ENCODE data around the gene TMEM45A.
A peak's percentile ranks its signal among the peaks of the same experiment; 100 is the strongest.
"Not testable (repeated sequence)": the region's sequence is repeated elsewhere in the genome, so short reads cannot be mapped to it uniquely, and the experiment has no call there.

Gene TMEM45A, protein sequence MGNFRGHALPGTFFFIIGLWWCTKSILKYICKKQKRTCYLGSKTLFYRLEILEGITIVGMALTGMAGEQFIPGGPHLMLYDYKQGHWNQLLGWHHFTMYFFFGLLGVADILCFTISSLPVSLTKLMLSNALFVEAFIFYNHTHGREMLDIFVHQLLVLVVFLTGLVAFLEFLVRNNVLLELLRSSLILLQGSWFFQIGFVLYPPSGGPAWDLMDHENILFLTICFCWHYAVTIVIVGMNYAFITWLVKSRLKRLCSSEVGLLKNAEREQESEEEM

DNA sequence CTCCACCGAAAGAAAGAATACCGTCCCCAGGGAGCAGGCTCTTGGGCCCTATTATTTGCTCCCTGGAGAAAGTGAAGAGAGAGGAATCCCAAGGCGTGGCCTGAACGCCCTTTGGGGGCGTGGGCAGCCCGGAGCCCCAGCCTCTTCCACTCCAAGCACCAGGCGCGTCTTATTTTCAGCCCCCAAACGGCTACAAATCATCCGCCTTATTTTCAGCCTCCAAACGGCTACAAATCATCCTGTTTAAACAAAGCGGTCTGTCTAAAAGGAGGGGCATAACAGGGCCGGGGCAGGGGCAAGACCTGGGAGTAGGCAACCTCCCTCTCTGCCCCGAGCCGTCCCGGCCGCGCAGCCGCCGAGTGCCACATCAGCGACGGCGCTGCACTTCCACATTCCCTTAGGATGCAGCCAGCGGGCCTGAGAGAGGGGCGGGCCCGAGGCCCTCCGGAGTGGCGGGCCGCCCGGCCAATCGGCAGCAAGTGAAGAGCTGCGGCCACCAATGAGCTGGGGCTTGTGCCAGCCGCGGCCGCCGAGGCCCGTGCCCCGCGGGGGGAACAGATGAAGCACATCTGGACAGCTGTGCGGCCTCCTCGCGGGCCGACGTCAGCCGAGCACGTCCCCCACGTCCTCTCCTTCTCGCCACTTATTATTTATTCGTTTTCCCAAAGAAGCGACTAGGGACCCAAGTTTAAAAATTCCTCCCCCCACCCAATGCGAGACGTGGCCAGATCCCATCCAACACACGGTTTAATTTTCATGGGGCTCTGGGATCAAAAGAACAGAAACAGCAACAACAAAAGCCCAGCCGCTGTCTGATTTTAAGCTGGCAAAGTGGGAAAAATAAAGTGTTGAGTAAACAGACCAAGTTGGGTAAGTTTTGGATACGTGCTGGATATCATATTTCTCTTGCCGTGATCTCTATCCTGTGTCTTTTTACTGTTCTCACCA is at the start of gene TMEM45A:
TMEM45A (plus strand) TSS at position 561 of the 948 bp plus-strand sequence. CDS start 62,593 bp downstream, outside the sequence.
- DNase-seq: no peak

DNA sequence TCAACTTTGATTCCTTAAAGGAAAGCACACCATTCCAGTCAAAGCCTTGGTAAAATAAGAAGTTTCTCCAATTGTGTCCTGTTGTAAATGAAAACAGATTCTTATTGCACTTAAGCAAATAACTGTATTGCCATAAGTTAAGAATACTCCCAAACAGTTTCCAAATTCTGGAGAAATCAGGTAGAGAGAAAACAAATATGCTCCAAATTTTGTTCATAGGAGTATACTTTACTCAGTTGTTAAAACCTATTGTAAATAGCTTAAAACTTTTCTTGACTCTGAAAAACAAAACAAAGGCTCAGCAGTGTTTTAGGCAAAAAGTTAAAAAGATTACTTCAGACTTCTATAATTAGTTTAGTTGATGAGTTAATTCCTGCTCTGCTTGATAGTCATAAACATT is 48.7 kb upstream of the TMEM45A start:
- DNase-seq: no peak

DNA sequence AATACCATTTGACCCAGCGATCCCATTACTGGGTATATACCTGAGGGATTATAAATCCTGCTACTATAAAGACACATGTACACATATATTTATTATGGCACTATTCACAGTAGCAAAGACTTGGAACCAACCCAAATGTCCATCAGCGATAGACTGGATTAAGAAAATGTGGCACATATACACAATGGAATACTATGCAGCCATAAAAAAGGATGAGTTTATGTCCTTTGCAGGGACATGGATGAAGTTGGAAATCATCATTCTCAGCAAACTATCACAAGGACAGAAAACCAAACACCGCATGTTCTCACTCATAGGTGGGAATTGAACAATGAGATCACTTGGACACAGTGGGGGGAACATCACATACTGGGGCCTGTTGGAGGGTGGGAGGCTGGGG is 45.4 kb upstream of the TMEM45A start:
- DNase-seq: not testable (repeated sequence)

DNA sequence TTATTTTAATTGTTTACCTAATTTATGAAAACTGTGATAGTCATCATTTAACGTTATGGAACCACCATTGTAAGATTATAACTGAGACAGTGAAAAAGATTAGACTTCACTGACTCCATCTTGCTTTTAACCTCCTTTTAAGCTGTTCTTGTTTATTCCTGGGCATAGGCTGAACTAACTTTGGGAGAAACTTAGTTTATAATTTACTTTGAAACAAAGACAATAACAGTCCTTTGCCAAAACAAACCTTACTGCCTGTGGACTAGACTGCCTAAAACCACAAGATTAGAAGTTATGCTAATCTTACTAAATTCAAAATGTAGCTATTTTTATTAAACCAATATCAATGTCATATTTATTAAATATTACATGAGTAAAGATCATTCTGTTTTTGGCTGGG is 44.3 kb upstream of the TMEM45A start:
- DNase-seq: no peak

DNA sequence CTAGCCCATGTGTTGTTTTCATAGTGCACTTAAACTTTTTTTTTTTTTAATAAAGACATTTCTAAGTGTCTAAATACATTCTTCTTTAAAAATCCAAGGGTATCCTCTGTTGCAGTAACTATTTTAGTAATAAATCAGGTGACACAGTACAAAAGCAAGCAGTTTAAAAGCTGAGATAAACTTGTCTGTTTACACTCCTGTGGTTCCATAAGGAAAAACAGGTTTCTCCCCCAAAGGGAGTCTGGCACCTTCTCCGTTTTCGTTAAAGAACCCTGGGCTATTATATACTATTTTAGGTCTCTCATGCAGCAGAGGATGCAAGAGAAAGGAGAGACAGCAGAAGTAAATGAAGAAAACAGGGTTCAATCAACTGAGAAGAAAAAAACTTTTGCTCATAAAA is 43.2 kb upstream of the TMEM45A start:
- no peak for DNase-seq

DNA sequence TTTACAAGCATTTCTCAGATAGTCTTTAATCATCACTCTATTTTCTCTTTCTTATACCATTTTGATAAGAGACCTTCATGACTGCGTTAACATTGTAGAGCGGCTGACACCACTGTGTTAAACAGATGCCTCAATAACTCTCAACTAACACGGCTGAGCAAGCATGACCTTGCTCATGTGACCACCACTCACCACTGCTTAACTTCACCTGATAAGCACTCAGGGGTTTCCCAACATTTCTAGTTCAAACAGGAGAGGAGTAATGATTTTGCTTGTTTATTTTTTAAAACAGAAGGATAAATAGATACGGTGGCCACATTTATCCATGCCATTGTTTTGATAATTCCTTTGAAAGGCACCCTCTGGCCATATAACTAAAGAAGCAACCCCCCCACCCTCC is 37.7 kb upstream of the TMEM45A start:
- DNase-seq: no peak

DNA sequence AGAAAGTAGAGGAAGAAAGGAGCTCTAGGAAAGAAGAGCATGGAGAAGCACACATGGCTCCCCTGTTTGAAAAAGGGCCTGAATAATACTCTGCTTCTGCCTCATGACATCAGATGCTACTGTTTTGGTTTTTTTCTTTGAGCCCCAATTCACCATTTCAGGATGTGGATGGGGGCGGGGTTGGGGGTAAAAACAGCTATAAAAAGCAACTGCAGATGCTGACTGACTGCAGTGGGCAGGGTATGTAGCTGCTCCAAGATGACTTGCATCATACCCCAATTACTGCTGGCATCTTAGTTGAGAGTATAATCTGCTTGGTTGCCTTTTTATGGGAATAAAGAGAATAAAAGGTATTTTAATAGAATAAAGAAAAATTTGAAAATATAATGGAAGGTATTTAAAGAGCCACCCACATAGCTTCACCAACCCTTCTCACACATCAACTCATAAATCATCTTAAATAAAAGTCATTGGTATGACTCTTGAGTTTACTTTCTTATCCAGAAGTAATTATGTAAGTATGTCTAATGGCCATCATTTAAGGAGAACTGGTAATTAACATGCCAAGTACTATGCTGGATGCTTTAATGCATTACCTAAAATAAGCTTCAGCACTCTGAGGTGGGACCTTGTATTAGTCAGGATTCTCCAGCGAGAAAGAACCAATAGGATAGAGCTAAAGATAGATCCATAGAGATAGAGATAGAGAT is 36.4 kb upstream of the TMEM45A start:
- no peak for DNase-seq

DNA sequence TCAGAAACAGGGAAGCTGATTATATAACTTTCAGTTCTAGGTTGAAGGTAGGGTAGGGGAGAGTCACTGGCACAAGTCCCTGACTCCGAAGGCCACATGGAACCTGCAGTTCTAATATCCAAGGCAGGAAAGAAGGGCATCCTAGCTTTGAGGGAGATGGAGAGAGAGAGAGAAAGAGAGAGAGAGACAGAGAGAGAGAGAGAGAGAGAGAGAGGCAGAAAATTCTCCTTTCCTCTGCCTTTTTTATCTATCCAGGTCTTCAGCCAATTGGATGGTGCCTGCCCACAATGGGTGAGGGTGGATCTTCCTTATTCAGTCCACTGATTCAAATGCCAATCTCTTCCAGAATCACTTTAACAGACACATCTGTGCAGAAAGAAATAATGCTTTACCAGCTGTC is 35.7 kb upstream of the TMEM45A start:
- DNase-seq: no peak

DNA sequence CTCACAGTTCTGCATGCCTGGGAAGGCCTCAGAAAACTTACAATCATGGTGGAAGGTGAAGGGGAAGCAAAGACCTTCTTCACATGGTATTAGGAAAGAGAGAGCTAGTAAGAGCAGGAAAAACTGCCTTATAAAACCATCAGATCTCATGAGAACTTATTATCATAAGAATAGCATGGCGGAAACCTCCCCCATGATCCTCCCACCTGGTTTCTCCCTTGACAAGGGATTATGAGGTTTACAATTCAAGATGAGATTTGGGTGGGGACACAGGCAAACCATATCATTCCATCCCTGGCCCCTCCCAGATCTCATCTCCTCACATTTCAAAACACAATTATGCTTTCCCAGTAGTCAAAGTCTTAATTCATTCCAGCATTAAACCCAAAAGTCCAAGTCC is 34.6 kb upstream of the TMEM45A start:
- DNase-seq: no peak

DNA sequence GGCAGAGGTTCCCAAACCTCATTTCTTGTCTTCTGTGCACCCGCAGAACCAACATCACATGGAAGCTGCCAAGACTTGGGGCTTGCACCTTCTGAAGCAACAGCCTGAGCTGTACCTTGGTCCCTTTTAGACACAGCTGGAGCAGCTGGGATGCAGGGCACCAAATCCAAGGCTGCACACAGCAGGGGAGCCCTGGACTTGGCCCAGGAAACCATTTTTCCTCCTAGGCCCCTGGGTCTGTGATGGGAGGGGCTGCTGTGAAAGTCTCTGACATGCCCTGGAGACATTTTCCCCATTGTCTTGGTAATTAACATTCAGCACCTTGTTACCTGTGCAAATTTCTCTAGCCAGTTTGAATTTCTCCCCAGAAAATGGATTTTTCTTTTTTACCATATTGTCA is 33.6 kb upstream of the TMEM45A start:
- DNase-seq: no peak

DNA sequence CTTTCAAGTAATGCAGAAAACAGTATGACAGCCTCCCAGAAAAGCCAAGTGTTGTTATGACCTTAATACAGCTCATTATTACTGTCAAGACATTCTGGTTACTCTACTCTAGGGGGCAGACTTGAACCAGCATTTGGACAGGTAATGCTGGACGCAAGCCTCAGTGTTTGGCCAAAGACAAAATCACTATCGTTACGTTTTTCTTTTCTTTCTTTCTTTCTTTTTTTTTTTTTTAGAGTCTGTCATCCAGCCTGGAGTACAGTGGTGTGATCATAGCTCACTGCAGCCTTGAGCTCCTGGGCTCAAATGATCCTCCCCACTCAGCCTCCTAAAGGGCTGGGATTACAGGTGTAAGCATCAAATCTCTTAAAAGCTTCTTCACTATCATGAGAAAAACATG is 29.4 kb upstream of the TMEM45A start:
- peak; percentile 8 for DNase-seq

DNA sequence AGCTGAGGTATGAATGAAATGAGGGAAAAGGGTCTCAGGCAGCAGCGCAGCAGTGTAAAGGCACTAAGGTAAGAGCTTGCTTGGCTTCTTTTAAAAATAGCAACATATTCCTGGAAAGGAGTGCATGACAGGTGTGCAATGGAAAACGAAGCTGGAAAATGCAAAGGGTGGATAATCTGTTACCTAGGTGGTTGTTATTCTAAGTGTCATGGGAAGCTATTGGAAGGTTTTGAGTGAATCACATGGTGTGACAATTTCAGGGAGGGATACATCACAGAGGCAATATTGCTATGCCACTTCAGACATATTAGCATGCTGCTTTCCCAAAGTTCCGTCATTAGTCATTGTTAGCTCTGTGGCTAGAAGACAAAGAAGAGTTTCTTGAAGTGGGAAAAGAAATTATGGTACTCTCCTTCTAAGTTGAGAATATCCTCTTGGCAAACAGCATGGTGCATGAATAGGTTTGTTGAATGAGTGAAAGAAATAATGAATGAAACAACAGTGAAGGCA is 28.7 kb upstream of the TMEM45A start:
- no peak for DNase-seq

DNA sequence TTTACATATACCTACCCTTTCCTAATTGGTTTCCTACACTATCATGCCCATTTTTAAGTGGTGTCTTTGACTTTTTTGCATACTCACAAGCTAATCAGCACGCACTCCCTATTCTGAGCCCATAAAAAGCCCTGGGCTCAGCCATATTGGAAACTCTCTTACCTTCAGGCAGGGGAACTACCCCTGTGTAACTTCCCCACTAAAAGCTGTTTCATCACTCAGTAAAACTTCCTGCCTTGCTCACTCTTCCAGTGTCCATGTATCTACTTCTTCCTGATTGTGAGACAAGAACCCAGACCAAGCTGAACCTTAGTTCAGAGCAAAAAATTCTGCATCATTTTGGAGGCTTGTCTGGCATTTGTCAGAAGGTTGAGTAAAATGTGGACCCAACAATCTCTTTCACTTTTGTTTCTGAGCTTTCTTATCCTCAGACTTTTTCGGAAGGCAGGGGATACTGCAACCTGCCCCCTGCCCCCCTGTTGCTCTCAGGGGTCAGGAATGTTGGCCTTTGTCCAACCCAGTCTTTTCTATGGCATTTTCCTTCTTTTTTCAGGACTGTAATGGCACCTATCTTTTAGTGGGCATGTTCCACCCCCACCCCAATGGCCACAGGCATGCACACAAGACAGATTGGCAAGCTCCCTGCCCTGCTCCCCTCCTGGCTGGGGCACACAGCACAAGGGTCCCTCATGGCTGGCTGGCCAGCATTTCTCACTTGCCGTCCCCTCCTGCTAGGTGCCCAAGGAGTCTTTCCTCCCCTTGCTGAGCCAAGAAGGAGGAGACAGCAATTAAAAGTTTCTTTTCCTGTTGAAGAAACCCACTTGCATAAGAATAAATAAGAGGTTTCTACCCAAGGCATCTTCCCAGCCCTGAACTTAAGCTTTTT is 26.3 kb upstream of the TMEM45A start:
- DNase-seq: peak; percentile 57

DNA sequence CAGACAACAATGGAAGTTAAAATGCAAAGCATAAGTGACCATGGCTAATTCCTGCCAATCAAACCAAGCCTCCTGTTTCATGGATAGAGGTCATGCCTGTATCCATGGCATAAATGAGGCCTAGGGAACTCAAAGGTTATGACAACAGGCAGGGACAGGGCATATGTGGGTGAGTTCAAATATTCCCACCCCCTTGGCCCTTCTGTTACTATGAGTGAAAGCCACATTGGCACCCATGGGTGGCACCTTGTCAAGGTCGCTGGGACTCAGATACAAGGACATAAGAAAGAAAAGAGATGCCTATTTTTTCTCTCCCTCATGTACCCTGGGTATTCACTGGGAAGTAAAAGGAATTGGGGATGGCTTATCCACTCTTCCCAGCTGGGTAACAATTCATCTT is 25.3 kb upstream of the TMEM45A start:
- no peak for DNase-seq

DNA sequence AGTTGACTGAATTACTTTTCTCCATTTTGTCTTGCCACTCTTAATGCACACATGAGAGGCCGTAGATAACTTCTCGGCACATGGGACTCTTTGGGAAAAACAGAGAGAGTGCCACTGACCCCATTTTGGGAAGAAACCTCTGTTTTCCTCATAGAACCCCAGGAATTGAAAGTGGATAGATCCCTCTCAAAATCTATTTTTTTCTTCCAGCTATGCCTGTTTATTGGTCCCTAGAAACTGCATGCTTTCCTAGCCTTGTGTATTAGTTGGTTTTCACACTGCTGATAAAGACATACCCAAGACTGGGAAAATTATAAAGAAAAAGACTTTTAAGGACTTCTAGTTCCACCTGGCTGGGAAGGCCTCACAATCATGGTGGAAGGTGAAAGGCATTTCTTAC is 23.7 kb upstream of the TMEM45A start:
- no peak for DNase-seq

DNA sequence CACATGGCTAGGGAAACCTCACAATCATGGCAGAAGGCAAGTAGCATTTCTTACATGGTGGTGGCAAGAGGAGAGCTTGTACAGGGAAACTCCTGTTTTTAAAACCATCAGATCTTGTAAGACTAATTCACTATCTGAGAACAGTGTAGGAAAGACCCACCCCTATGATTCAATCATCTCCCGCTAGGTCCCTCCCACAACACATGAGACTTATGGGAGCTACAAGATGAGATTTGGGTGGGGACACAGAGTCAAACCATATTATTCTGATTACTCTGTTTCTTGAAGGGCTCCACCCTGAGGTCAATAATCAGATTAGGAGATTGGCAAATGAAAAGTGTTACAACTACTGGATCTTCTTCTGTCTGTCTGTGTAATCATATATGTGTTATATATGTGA is 21.5 kb upstream of the TMEM45A start:
- DNase-seq: no peak

DNA sequence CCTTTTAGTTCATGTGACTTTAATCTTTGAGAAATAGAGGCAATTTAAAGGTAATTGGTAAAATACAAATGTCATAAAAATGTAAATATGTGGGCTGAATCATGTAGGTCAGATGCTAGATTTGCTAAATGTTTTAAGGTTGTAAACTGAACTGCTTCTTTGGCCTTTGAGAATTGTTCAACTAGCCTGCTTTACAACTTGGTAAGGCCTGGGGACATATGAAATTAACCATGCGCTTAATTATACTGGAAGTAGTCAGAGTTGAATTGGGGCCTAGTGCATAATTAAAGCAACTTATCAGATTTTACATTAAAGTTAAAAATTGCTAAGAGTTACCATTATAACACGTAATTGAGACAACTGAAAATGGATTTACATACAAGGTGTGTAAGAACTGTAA is 21.0 kb upstream of the TMEM45A start:
- DNase-seq: no peak

DNA sequence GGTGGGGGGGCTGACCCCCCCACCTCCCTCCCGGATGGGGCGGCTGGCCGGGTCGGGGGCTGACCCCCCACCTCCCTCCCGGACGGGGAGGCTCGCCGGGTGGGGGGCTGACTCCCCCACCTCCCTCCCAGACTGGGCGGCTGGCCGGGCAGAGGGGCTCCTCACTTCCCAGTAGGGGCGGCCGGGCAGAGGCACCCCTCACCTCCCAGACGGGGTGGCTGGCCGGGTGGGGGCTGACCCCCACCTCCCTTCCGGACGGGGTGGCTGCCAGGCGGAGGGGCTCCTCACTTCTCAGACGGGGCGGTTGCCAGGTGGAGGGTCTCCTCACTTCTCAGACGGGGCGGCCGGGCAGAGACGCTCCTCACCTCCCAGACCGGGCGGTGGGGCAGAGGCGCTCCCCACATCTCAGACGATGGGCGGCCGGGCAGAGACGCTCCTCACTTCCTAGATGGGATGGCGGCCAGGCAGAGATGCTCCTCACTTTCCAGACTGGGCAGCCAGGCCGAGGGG is 14.5 kb upstream of the TMEM45A start:
- not testable (repeated sequence) for DNase-seq

DNA sequence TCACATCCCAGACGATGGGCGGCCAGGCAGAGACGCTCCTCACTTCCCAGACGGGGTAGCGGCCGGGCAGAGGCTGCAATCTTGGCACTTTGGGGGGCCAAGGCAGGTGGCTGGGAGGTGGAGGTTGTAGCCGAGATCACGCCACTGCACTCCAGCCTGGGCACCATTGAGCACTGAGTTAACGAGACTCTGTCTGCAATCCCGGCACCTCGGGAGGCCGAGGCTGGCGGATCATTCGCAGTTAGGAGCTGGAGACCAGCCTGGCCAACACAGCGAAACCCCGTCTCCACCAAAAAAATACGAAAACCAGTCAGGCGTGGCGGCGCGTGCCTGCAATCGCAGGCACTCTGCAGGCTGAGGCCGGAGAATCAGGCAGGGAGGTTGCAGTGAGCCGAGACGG is 13.9 kb upstream of the TMEM45A start:
- DNase-seq: not testable (repeated sequence)

DNA sequence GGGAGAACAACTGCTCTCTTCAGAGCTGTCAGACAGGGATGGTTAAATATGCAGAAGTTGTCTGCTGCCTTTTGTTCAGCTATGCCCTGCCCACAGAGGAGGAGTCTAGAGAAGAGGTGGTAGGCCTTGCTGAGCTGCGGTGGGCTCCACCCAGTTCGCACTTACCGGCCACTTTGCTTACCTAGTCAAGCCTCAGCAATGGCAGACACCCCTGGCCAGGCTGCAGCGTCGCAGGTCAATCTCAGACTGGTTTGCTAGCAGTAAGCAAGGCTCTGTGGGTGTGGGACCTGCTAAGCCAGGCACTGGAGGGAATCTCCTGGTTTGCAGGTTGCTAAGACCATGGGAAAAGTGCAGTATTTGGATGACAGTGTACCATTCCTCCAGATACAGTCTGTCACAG is 12.3 kb upstream of the TMEM45A start:
- DNase-seq: no peak

DNA sequence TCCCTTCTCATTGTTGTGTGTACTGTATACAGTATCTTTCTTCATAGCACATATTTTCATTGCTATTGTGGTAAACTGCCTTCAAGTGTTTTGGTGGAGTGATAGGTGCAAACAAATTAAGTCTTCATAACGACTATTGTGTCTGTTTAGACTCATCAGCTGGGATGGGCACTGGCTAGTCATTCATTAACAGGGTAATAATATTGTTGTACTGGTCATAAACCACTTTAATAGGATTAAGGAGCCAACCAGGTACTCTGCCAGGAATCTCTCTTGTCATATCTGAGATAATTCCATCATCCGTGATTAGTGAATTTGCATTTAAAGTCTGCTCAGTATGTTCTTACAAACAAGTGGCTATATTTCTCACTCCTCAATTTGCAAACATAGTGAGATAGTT is 10.2 kb upstream of the TMEM45A start:
- DNase-seq: no peak

DNA sequence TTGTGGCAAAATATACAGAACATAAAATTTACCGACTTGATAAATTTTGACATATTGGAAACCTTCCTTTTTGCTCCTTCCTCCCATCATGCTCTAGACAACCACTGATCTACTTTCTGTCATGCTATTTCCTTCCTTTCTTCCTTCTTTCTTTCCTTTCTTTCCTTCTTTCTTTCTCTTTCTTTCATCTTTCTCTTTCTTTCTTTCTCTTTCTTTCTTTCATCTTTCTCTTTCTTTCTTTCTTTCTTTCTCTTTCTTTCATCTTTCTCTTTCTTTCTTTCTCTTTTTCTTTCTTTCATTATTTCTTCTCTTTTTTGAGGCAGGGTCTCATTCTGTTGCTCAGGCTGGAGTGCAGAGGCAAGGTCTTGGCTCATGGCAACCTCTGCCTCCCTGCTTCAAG is 8.9 kb upstream of the TMEM45A start:
- no peak for DNase-seq

Data from GF-D8 (cell line).